Astrocyte of the cerebellum (primary cell): Measurements from ENCODE around the gene ATP7A.
"Not testable (repeated sequence)": the region's sequence is repeated elsewhere in the genome, so short reads cannot be mapped to it uniquely, and the experiment has no call there.

ENCODE experiments used
- DNase-seq: peaks from one replicate; pipeline ENCODE4 v3.0.0-alpha.2; 2011; ENCODE audit warnings: low read depth
- H3K4me3 ChIP-seq: 2 replicates; pipeline ENCODE4 v1.5.1; 2011; ENCODE audit warnings: mild to moderate bottlenecking, low read depth, low read length, moderate library complexity
- CTCF ChIP-seq: IDR thresholded peaks from 2 replicates; pipeline ENCODE4 v1.5.1; 2012; ENCODE audit warnings: low read length, low read depth, moderate library complexity, mild to moderate bottlenecking; ENCODE audit errors: missing control alignments
- in situ Hi-C: cut with HindIII; loops from 2 replicates; pipeline ENCODE4 v1.10.0; 2017; ENCODE audit warnings: low sequenced_read_pairs

The ATP7A gene

DNA sequence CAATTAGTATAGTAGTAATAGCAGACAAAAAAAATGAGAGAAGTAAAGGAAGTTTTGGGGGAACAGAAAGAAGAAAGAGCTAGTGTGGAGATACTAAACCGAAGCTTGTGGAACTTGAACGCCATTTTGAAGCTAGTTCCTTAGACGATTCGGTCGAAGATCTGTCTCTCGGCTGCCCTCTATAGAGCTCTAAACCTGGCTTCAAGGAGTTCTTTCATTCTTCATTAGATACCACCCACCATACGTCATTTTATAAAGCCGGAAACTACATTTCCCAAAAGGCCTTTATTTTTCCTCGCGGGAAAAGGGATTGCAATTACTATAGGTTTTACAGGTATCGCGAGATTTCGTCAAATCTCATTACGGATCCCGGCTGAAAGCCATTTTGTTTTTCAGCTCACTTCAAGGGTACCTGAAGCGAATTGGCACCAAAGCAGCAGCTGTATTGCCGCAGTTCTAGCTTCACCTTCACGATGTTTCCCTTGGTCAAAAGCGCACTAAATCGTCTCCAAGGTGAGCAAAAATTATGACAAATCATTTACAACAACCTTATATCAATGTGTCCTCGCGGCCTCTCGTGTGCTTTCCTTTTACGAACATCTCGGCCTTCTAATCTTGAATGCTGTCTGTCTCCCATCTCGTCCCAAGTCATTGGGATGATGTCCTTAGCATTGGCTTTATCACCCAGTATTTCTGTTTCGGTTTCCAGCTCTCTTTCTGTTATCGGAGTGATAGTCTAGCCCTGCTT lies 11.2 kb upstream of the ATP7A start, which contains the start of gene COX7B:
Gene COX7B, plus strand, starts transcription at position 388 of the 748 bp plus-strand sequence. Its CDS starts 86 bp downstream, at position 474.
- peak; percentile 92 for DNase-seq
- in situ Hi-C loops = no loop called here
- peak within 1 kb of the TSS; percentile 55 for H3K4me3 ChIP-seq
- peak; percentile 51 for TF ChIP-seq CTCF

GRCh38 chrX:77900688-77901087 lies 9.8 kb upstream of the ATP7A start:
- no peak for TF ChIP-seq CTCF
- in situ Hi-C loops = no loop called here
- H3K4me3 ChIP-seq = peak overlapping the region; percentile 55
- no peak for DNase-seq

DNA sequence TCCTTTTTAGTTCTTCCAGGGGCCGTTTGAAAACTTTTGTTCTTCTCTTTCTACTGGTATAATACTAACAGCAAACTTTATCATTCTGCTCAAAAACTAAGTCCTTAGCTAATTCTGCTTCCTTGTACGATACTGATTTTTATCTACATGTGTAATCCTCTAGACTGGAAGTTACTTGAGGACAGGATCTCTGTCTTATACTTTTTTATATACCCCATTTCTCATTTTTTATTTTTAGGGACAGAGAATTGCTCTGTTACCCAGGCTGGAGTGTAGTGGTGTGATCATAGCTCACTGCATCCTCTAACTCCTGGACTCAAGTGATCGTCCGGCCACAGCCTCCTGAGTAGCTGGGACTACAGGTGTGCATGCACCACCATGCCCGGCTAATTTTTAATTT lies 9.0 kb upstream of the ATP7A start:
- no peak for TF ChIP-seq CTCF
- in situ Hi-C loops = no loop called here
- no peak overlapping the region for H3K4me3 ChIP-seq
- no peak for DNase-seq

- DNase-seq = no peak
- in situ Hi-C loops = no loop called here
- H3K4me3 ChIP-seq = no peak overlapping the region
- no peak for TF ChIP-seq CTCF
These were observed 6.9 kb downstream of the ATP7A start for GRCh38 chrX:77917294-77917933.

GRCh38 chrX:77918568-77918967 lies 8.1 kb downstream of the ATP7A start:
- in situ Hi-C loops = no loop called here
- no peak for TF ChIP-seq CTCF
- DNase-seq = no peak
- H3K4me3 ChIP-seq = no peak overlapping the region

- in situ Hi-C loops, DNase-seq, H3K4me3 ChIP-seq: not testable (repeated sequence)
These were observed 8.9 kb downstream of the ATP7A start for GRCh38 chrX:77919370-77919769.

DNA sequence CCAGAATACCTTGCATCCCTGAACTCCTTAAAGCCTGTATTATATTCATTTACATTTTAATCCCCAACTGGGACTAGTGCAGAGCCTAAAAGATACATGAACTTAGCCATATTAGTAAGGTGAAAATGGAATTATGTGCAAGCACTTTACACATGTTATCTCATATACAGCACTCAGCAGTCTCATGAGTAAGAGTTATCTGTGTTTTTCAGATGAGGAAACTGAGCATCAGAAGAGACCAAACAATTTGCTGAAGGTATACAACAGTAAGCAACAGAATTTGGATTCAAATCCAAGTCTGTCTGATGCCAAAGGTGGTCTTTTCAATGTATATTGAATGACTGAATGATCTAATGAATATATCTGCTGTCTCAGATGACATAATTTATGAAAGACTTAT lies 12.3 kb downstream of the ATP7A start:
- DNase-seq = no peak
- in situ Hi-C loops = no loop called here
- TF ChIP-seq CTCF = no peak
- H3K4me3 ChIP-seq = no peak overlapping the region
